Regular cardiac myocyte (primary cell): ENCODE results near the gene ATXN3L. TPM values are rescaled to one million over a fixed set of nuclear protein-coding genes. Genes with fewer than 3 reads are reported as not detected.

Source experiments
- total RNA-seq: library from RNA; depleted of rRNA; stranded (reverse); fragments of >200 nt; gene quantifications from 2 replicates; pipeline ENCODE4 v1.2.3, GENCODE V29; 2014

ATXN3L gene
- total RNA-seq: not detected in 2 replicates

GRCh38 chrX:13319953-13320352 lies at the start of gene ATXN3L:
TSS of gene ATXN3L (minus strand) at chrX:13320053. CDS start at chrX:13319934, 119 bp downstream.

Other genes starting within 250 kb of the ATXN3L start
- gene EGFL6, start 249.5 kb upstream of the ATXN3L start, total RNA-seq: not detected in 2 replicates